Measurements from ENCODE around the gene S100A10.
A peak's percentile ranks its signal among the peaks of the same experiment; 100 is the strongest.

Gene S100A10

DNA sequence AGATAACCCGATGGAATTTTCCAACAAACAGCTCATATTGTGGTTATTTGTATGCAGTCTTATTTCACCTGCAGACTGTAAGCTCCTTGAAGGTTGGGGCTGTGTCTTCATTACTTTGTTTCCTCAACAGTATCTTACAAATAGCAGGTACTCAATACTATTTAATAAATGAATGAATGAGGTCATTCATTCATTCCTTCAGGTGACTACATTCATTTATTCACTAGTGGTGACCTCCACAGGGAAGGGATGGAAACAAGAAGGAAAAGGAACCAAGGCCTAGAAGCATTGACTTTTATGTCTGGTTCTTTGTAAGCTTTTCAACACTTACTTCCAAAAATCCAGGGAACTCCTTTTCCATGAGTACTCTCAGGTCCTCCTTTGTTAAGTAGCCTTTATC, 7.9 kb downstream of the S100A10 start:
- DNase-seq: no peak

DNA sequence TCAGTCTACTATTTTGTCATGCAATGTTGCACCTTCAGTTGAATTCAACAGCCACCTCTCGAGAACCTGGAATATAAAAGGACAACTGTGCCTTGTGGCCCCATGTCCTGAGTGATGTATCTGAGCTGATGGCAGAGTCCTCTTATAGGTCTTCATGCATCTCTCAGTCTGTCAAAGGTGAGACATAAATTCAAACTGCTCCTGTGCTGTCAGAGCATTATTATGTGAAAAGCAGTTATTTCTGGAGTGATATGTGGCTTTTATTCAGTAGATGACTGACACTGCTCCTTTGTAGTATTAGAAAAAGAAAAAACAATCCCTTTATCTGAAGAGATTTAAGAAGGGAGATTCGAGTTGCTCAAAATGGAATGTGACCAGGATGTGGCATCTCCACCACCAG, 8.4 kb downstream of the S100A10 start:
- DNase-seq: no peak

- no peak for DNase-seq
These were observed 9.2 kb downstream of the S100A10 start for GRCh38 chr1:151984313-151984956.

DNA sequence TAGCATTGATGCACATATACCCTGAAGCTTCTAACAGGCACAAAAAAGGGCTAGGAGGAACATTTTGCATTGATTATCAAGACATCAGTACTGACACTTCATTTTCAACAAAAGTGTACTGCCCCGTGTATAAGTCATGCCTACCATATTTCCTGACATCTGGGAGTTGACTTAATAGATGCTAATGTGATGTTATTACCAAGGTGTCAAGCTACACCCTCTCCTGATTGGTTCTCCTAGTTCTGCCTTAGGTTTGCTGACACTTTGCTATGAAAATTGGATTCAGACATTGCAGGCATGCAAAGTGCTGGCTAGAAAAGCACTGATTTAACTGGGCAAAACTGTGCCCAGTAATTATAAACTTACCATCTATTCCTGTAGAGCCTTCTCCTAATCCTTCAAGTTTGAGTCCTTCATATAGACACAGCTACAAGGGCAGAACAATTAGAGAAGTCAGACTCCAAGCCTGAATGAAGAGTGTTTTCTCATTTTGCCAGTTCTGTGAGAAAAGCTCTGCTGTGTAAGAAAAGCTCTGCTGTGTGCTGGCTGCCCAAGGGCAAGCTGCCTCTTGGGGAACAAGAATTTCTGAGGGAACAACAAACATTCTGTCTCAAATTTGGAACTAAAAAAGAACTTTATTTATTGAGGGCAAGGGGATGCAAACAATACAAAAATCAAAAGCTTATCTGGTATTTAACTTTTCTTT, 11.2 kb downstream of the S100A10 start:
- DNase-seq: no peak

GRCh38 chr1:151981178-151981525, 12.5 kb downstream of the S100A10 start:
- peak; percentile 66 for DNase-seq

GRCh38 chr1:151980287-151981177, 13.1 kb downstream of the S100A10 start:
- DNase-seq: peak; percentile 89

DNA sequence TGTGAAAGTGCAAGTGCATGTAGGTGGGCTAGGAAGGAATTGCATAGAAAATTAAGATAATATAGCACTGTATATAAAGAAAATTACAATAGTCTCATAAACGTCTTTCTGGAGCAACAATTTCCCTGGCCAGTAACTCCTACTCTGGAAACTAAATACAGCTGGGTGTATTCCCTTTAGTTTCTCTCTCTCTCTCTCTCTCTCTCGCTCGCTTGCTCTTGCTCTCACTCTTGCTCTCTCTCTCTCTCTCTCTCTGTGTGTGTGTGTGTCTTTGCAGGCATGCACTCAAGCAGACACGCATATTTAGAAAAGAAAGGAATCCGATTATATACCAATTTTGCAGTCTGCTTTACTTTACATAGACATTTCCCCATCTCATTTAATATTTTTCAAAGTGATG, 14.7 kb downstream of the S100A10 start:
- DNase-seq: no peak

DNA sequence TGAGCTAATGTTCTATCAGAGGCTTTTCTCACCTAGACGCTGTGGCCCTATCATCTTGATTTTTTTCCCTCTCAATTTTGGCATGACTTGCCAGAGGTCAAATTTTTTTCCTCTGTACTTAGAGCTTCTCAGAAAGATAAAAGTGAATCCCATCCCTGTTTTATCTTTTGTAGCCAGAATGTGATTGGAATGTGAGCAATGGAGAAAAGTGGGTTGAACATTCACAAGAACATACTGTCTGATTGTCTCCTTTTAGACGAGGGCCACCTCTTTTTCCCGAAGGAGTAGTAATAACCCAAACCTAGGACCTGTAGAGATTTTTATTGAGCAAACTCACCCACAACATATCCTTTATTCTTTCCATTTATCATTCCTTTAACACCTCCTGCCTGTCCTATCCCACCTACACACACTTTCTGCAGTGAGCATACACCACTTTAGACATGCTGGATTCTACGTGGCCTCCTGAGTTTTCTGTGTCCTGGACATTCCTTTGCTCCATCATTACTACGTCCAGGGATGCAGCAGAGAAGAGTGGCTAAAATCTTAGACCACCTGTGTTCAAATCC, 15.9 kb downstream of the S100A10 start:
- DNase-seq: no peak

- no peak for DNase-seq
These were observed 16.8 kb downstream of the S100A10 start for GRCh38 chr1:151976858-151977257.

- DNase-seq: no peak
These were observed 17.7 kb downstream of the S100A10 start for GRCh38 chr1:151976015-151976343.

- DNase-seq: no peak
These were observed 18.2 kb downstream of the S100A10 start for GRCh38 chr1:151975311-151976014.

DNA sequence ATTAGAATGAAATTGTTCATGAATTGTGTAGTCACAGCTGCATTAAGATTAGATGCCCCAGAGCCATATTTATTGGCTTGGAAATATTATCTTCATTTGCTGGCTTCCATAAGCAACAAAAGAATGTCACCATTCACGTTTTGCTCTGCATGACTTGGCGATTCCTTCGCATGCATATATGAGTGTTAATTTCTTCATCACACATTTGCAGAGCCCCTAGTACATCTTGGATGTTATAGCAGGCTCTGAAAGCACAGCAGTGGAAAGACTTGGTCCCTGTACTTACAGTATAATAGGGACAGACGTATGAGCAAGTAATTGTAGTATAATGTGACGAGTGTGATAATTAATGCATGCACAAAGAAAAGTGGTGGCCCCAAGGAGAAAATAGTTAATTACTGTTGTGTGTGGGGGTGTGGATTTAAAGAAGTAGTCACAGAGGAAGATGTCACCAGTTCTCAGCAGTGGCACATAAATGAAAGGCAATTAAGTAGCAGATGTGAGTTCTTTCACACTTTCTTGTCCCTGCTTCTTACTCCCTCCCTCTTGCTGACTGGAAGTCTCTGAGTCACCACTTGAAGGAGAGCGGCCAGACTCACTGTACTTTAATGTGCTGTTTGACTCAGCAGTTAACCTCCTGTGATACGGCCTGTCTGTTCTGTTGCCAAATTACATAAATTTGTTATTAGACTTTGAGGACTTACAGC, 21.0 kb downstream of the S100A10 start:
- no peak for DNase-seq

DNA sequence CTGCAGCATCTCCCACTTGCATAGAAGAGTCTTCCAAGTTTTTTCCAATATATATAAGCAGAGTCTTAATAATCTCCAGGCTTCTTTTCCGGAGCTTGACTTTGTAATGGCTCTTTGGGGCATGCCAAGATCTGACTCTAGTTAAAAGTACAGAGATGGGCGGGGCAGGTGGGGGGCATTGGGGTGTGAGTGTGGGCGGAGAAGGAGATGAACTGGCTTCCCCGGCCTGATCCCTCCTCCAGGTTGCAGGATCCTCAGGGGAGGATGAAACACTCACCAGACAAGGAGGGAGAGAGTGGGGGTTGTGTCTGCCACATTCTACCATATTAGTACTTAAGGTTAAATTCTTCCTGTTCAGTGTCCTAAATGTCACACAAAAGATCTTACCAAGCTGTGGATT, 23.0 kb downstream of the S100A10 start:
- DNase-seq: no peak

- DNase-seq: no peak
These were observed 23.5 kb downstream of the S100A10 start for GRCh38 chr1:151970128-151970527.

DNA sequence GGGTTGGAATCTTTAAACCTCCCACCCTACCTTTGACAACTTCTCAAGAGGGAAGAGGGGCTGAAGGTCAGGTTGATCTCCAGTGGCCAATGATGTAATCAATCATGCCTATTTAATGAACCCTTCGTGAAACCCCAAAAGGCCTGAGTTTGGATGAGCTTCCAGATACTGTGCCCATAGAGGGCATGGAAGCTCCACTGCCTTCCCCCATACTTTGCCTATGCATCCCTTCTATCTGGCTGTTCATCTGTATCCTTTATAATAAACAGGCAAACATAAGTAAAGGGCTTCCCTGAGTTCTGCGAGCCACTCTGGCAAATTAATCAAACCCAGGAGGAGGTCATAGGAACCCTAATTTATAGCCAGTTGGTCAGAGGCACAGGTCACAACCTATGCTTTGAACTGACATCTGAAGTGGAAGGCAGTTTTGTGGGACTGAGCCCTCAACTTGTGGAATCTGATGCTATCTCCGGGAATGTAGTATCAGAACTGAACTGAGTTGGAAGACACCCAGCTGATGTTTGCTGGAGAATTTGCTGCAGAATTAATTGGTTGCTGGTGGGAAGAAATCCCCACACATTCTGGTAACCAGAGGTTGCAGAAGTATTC, 24.8 kb downstream of the S100A10 start:
- DNase-seq: no peak

DNA sequence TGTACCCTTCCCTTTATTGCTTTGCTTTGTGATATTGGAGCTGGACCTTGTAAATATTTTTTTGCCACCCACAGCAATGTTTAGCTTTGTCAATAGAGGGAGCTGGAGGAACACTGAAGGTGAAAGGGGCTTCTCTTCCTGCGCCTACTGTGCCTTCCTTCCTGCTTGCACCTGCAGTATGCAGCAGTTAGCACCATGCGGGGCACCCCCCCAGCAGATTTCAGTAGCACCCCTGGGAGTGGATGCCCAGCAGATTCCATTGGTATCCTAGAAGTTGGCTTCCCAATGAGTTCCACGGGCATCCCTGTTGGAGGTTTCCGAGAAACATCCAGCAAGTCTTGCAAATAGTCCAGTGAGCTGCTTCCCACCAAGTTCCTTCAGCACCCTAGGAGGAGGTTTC, 25.6 kb downstream of the S100A10 start:
- DNase-seq: no peak

GRCh38 chr1:151967091-151967490, 26.6 kb downstream of the S100A10 start:
- DNase-seq: no peak

- no peak for DNase-seq
These were observed 27.6 kb downstream of the S100A10 start for GRCh38 chr1:151966061-151966460.

DNA sequence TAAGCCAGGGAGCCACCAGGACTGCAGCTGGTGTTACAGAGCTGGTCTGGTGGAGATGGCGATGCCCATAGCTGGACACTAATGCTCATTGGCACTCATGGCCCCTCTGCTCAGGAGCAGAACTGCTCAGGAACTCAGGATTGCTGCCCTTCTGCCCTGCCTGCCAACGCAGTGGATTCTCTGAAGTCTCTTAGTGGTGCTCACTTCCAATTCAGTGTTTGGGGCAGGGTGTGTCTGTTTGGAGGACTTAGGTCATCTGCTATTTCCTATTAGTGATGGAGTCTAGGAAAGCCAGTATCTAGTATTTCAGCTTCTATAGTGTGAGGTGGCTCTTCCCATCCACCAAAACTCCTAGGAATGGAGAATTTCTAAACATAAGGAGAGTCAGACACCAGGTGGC, 29.1 kb downstream of the S100A10 start:
- no peak for DNase-seq

DNA sequence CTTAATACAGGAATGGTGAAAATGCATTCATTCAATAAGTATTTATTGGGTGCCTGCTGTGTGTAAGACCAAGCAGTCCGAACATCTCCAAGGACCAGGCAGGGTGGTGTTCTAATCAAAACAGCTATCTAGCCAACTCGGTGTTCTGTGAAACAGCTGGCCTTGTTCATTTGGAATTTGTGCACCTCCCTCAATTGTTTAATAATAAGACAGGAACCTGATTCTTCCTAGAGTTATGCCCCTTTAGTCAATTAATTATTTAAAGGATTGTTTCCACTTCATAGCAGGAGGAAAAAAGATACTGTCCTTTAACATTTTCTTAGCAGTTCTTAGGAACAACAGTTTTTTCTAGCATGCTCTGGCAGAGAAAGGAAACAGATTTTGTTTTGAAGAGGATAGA, 30.4 kb downstream of the S100A10 start:
- DNase-seq: no peak

DNA sequence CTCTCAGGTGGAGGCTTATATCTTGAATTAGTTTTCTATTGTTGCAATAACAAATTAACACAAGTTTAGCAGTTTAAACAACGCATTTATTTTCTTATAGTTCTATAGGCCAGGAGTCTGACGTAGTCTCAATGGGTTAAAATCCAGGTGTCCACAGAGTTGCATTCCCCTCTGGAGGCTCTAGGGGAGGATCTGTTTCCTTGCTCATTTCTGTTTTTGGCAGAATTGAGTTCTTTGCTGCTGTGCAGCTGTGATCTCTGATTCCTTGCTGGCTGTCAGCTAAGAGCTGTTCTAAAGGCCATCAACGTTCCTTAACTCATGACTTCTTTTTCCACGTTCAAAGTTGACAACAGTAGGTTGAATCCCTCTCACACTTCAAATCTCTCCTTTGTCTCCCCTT, 31.8 kb downstream of the S100A10 start:
- DNase-seq: peak; percentile 52
